Fibroblast of lung (primary cell): ENCODE measurements around the gene GAS2L2.

ENCODE experiments used
- CTCF ChIP-seq, 2 donors: IDR thresholded peaks in 1 of 2; conservative IDR thresholded peaks in 1 of 2; 1 replicate in 1 of 2; 2 replicates in 1 of 2; pipeline ENCODE4 v1.5.1; 2011 to 2012; ENCODE audit warnings: low read length in 2 of 2, control low read depth in 1 of 2, inconsistent platforms in 1 of 2, low read depth in 1 of 2, mild to moderate bottlenecking in 1 of 2
- EZH2 ChIP-seq: IDR thresholded peaks from 2 replicates; pipeline ENCODE4 v1.5.1; 2012; ENCODE audit warnings: low read length, control low read depth, mild to moderate bottlenecking; ENCODE audit errors: missing control alignments

- no peak for TF ChIP-seq CTCF (conservative IDR thresholded peaks at IDR 0.05 in 1 of 2, IDR thresholded peaks at IDR 0.05 in 1 of 2; ENCODE audit: low read depth in 1 of 2, low read length in 2 of 2)
- peak; percentile 4 for TF ChIP-seq EZH2
These were observed 21.7 kb downstream of the GAS2L2 start, which contains the start of gene RASL10B for GRCh38 chr17:35731239-35731916.
